GM12878 (cell line): ENCODE results near the gene HSPA1A. TPM values are rescaled to one million over a fixed set of nuclear protein-coding genes. Genes with fewer than 3 reads are reported as not detected.
A peak's percentile ranks its signal among the peaks of the same experiment; 100 is the strongest.

Experiments
- ATAC-seq: fragments of 200-7000 bp; cut with Tn5 transposase; 3 replicates; pipeline ENCODE4 v1.9.1; 2020; ENCODE audit warnings: mild to moderate bottlenecking, moderate library complexity
- BruUV-seq: library from RNA; stranded (reverse); fragments of 400-500 nt; replicated peaks from 2 replicates; lab custom pipeline; 2021; lab: Mats Ljungman, UMichigan
- CTCF ChIA-PET: fragments of 300-600 bp; sonication (Branson Sonifier 250); formaldehyde crosslinking; extraction: SDS; loops from one replicate; lab custom pipeline; 2021; ENCODE audit warnings: inconsistent platforms; lab: Yijun Ruan, JAX
- POLR2A ChIA-PET: fragments of 350-600 bp; formaldehyde crosslinking; extraction: SDS; loops from one replicate; lab custom pipeline; 2021; ENCODE audit warnings: inconsistent platforms; lab: Charles Lee
- RAD21 ChIA-PET: fragments of 300-600 bp; sonication (Branson Sonifier 250); formaldehyde crosslinking; loops from one replicate; lab custom pipeline; 2023; ENCODE audit warnings: antibody characterized with exemption; ENCODE audit not compliant: unreplicated experiment; lab: Charles Lee
- SMC1A ChIA-PET: fragments of 300-600 bp; sonication (Branson Sonifier 250); formaldehyde crosslinking; loops from one replicate; lab custom pipeline; 2023; ENCODE audit not compliant: unreplicated experiment, uncharacterized antibody; lab: Charles Lee
- DNase-seq: peaks from one replicate; pipeline ENCODE4 v3.0.0-alpha.2; 2011; ENCODE audit warnings: low read depth, low spot score
- FAIRE-seq: peaks from 3 replicates; lab custom pipeline; 2011; peaks lifted over from hg19 to GRCh38; lab: Jason Lieb, UNC
- H2AFZ ChIP-seq: 2 replicates; pipeline ENCODE4 v1.6.0; 2011; ENCODE audit warnings: low read depth, low read length, control low read depth; ENCODE audit not compliant: control insufficient read depth
- H3K27ac ChIP-seq: 2 replicates; pipeline ENCODE4 v1.5.1; 2011; ENCODE audit warnings: control low read depth; ENCODE audit not compliant: control insufficient read depth, insufficient read depth
- H3K27me3 ChIP-seq, 2 experiments: replicated peaks in 1 of 2; 2 replicates each; pipeline versions ENCODE4 v1.6.0 to v1.6.1; 2011; ENCODE audit warnings: low read length in 1 of 2; ENCODE audit not compliant: control insufficient read depth in 2 of 2, insufficient read depth in 2 of 2
- H3K36me3 ChIP-seq, 2 experiments: 2 replicates each; pipeline ENCODE4 v1.5.1; 2011; ENCODE audit warnings: low read length in 1 of 2; ENCODE audit not compliant: control insufficient read depth in 2 of 2, insufficient read depth in 2 of 2
- H3K4me1 ChIP-seq: 2 replicates; pipeline ENCODE4 v1.6.1; 2011; ENCODE audit warnings: mild to moderate bottlenecking, low read length, moderate library complexity, mixed read lengths; ENCODE audit not compliant: control insufficient read depth, insufficient read depth
- H3K4me2 ChIP-seq: 2 replicates; pipeline ENCODE4 v1.6.0; 2011; ENCODE audit warnings: control low read depth; ENCODE audit not compliant: control insufficient read depth, insufficient read depth
- H3K4me3 ChIP-seq: fragments of 200-600 bp; sonication (generic); 2 replicates; pipeline ENCODE4 v1.5.1; 2016
- H3K79me2 ChIP-seq: 2 replicates; pipeline ENCODE4 v1.6.0; 2011; ENCODE audit warnings: low read length; ENCODE audit not compliant: control insufficient read depth, insufficient read depth
- H3K9ac ChIP-seq: 2 replicates; pipeline ENCODE4 v1.8.0; 2011; ENCODE audit warnings: low read length, control low read depth, mixed read lengths; ENCODE audit not compliant: control insufficient read depth, insufficient read depth
- H3K9me3 ChIP-seq: replicated peaks from 3 replicates; pipeline ENCODE4 v1.5.1; 2011; ENCODE audit warnings: mild to moderate bottlenecking, low read length; ENCODE audit not compliant: control insufficient read depth, insufficient read depth
- H4K20me1 ChIP-seq: 2 replicates; pipeline ENCODE4 v1.6.0; 2011; ENCODE audit not compliant: control insufficient read depth, insufficient read depth
- BCL11A ChIP-seq: IDR thresholded peaks from 2 replicates; pipeline ENCODE4 v1.6.1; 2011; ENCODE audit warnings: low read depth, low read length
- CBX5 ChIP-seq: sonication (generic); IDR thresholded peaks from 2 replicates; pipeline ENCODE4 v1.6.1; 2016; ENCODE audit warnings: low read depth, moderate library complexity, mild to moderate bottlenecking, inconsistent platforms
- FOXK2 ChIP-seq: fragments of 450-650 bp; IDR thresholded peaks from 2 replicates; pipeline ENCODE4 v1.6.1; 2017; ENCODE audit warnings: mild to moderate bottlenecking, moderate library complexity
- MTA2 ChIP-seq: fragments of 450-650 bp; IDR thresholded peaks from 2 replicates; pipeline ENCODE4 v1.6.1; 2016; ENCODE audit warnings: low read depth, mild to moderate bottlenecking, moderate library complexity
- MTA3 ChIP-seq: IDR thresholded peaks from 2 replicates; pipeline ENCODE4 v1.6.1; 2012; ENCODE audit warnings: low read length, inconsistent platforms, borderline replicate concordance
- NRF1 ChIP-seq: conservative IDR thresholded peaks from 2 replicates; pipeline ENCODE4 v1.6.1; 2011; ENCODE audit warnings: mild to moderate bottlenecking, low read depth, low read length, improper control_type of control experiment
- PAX8 ChIP-seq: fragments of 450-650 bp; IDR thresholded peaks from 2 replicates; pipeline ENCODE4 v1.6.1; 2017; ENCODE audit warnings: mild to moderate bottlenecking, moderate library complexity
- POLR2AphosphoS5 ChIP-seq: IDR thresholded peaks from 2 replicates; pipeline ENCODE4 v1.6.1; 2011; ENCODE audit warnings: mild to moderate bottlenecking, low read length, inconsistent platforms
- RAD51 ChIP-seq: fragments of 450-650 bp; IDR thresholded peaks from 2 replicates; pipeline ENCODE4 v1.6.1; 2016; ENCODE audit warnings: moderate library complexity, mild to moderate bottlenecking, inconsistent platforms
- RUNX3 ChIP-seq: IDR thresholded peaks from 2 replicates; pipeline ENCODE4 v1.6.1; 2012; ENCODE audit warnings: low read length, inconsistent platforms
- SIN3A ChIP-seq: IDR thresholded peaks from 2 replicates; pipeline ENCODE4 v1.6.1; 2012; ENCODE audit warnings: low read depth, low read length, improper control_type of control experiment
- YY1 ChIP-seq: IDR thresholded peaks from 2 replicates; pipeline ENCODE4 v1.6.1; 2011; ENCODE audit warnings: low read depth, mild to moderate bottlenecking, low read length
- ZNF274 ChIP-seq: IDR thresholded peaks from one replicate; pipeline ENCODE4 v1.8.0; 2011; ENCODE audit not compliant: insufficient read length, insufficient read depth
- ZNF622 ChIP-seq: fragments of 450-650 bp; IDR thresholded peaks from 2 replicates; pipeline ENCODE4 v1.6.1; 2017; ENCODE audit warnings: mild to moderate bottlenecking, inconsistent platforms
- WGBS: methylation state at CpG from one replicate; pipeline ENCODE4 v1.1.6; 2016; ENCODE audit warnings: low lambda C conversion rate; ENCODE audit not compliant: insufficient replicate concordance, insufficient coverage; ENCODE audit errors: missing lambda C conversion rate; 5-methylcytosine and 5-hydroxymethylcytosine counted together
- in situ Hi-C: fragments of 300-500 bp; cut with MboI; formaldehyde crosslinking; loops from 9 replicates; pipeline ENCODE4 v1.14.3; 2018; ENCODE audit warnings: mixed read lengths
- intact Hi-C: fragments of 100-400 bp; cut with micrococcal nuclease; formaldehyde crosslinking; loops from one replicate; pipeline ENCODE4 v1.14.2; 2022; ENCODE audit not compliant: unreplicated experiment
- polyA plus RNA-seq, 11 experiments: library from polyadenylated mRNA; depleted of rRNA in 4 of 11; unstranded in 6 of 11; stranded (reverse) in 5 of 11; fragments of >200 nt; fragmentation: Nextera tagmentation in 4 of 11; fragmentation: Illumina TruSeq in 1 of 11; extraction: Ambion mirVana in 4 of 11; extraction: Trizol in 1 of 11; gene quantifications; 1 replicate in 1 of 11; 2 replicates in 10 of 11; pipeline versions ENCODE4 v1.2.1 to v1.2.3, GENCODE V29; 2011 to 2016; ENCODE audit warnings: inconsistent platforms in 2 of 11, missing spikeins in 2 of 11, low read depth in 1 of 11
- total RNA-seq, 4 experiments: library from RNA; depleted of rRNA in 3 of 4; stranded (reverse); fragments of >200 nt in 3 of 4; fragmentation: Illumina TruSeq in 1 of 4; extraction: Trizol in 1 of 4; gene quantifications; 2 replicates each; pipeline versions ENCODE4 v1.2.1 to v1.2.3, GENCODE V29; 2013 to 2021
- TF ChIP-seq, protein P1 (sequence below): fragments of 450-650 bp; IDR thresholded peaks from 2 replicates; pipeline ENCODE4 v1.6.1; 2016; ENCODE audit warnings: mild to moderate bottlenecking
- TF ChIP-seq, protein P2 (sequence below): IDR thresholded peaks from 2 replicates; pipeline ENCODE4 v1.6.1; 2011; ENCODE audit warnings: low read depth, low read length, improper control_type of control experiment, borderline replicate concordance
- TF ChIP-seq, protein P3 (sequence below): fragments of 450-650 bp; conservative IDR thresholded peaks from 2 replicates; pipeline ENCODE4 v1.6.1; 2017; ENCODE audit warnings: mild to moderate bottlenecking, moderate library complexity
- TF ChIP-seq, protein P4 (sequence below): fragments of 450-650 bp; IDR thresholded peaks from 2 replicates; pipeline ENCODE4 v1.6.1; 2017; ENCODE audit warnings: antibody characterized with exemption, mild to moderate bottlenecking, moderate library complexity

Gene HSPA1A
- total and polyA plus RNA-seq, 10 of the 15 experiments (the other 5 are each of a cell fraction or from before 2014, with no cell fraction given) = 0.29 to 51.8 (median 17.5) TPM

DNA sequence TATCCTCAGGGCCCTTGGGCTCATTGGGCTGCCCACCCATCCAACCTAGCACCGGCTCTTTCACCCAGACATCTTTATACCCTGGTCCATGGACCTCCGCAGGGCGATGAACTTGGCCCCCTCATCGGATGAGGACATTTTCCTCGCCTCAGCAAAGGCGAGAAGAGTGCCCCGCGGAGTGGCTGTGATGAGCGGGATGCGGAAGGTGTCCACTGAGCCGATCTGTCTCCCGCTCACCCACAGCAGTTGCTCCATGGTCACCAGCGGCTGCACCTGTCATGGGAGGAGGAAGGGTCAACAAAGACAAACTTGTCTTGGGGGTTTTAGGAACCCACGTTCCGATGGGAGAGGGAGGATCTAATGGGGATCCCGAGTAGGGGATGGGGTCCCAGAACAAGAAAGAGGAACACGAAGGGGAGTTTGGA lies 46.6 kb downstream of the HSPA1A start:
- ChIA-PET RAD21 (interaction anchor here (0.7 to 1.7 kb wide), 5 partner anchors 22 to 263 kb away, joined by 3 to 8 read pairs (median 4); partner anchors contain the start of genes DXO and MSH5), POLR2A (interaction anchor here (0.8 to 2.5 kb wide), 5 partner anchors 18 to 67 kb away, joined by 3 to 22 read pairs (median 7); partner anchors contain the start of gene HSPA1B), SMC1A (interaction anchor here (1.2 to 2.9 kb wide), 4 partner anchors 23 to 240 kb away, joined by 3 to 24 read pairs (median 8); no protein-coding TSS in a partner anchor), CTCF (interaction anchor here (2.2 to 2.3 kb wide), 2 partner anchors 26 to 61 kb away, joined by 9 to 17 read pairs; no protein-coding TSS in a partner anchor)
- no peak for FAIRE-seq
- Histone ChIP-seq H3K27ac (no peak overlapping the region), H3K9ac (peak overlapping the region; percentile 67), H3K36me3 (peaks cover 0 to 3% of the 10 kb centered on the region in 2 experiments; a peak in 1 of 4 replicates), H3K79me2 (no peaks in the 10 kb centered on the region; the same call in 1 of the 2 replicates), H3K4me2 (peak overlapping the region; percentile 98), H3K27me3 (no peaks in the 10 kb centered on the region), H2AFZ (peak overlapping the region; percentile 61; the same call in 1 of the 2 replicates), H3K4me1 (peaks cover 11% of the 10 kb centered on the region), H4K20me1 (no peaks in the 10 kb centered on the region), H3K4me3 (peak overlapping the region; percentile 91), H3K9me3 (no peaks in the 10 kb centered on the region)
- 60% methylated on average over 17 of the region's 17 CpGs for WGBS
- ATAC-seq = no peak
- in situ Hi-C loops = no loop called here
- intact Hi-C loops = loop anchor here (2.0 kb wide), 2 partner anchors 27 to 61 kb away; no protein-coding TSS in a partner anchor
- TF ChIP-seq ZNF274 (no peak), POLR2AphosphoS5 (no peak), SIN3A (no peak), ZNF622 (no peak), MTA2 (no peak), CBX5 (no peak), MTA3 (no peak), FOXK2 (no peak), PAX8 (no peak), YY1 (no peak), BCL11A (no peak), RAD51 (no peak), RUNX3 (no peak), NRF1 (no peak)
- TF ChIP-seq, protein P1, sequence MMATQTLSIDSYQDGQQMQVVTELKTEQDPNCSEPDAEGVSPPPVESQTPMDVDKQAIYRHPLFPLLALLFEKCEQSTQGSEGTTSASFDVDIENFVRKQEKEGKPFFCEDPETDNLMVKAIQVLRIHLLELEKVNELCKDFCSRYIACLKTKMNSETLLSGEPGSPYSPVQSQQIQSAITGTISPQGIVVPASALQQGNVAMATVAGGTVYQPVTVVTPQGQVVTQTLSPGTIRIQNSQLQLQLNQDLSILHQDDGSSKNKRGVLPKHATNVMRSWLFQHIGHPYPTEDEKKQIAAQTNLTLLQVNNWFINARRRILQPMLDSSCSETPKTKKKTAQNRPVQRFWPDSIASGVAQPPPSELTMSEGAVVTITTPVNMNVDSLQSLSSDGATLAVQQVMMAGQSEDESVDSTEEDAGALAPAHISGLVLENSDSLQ = no peak
- TF ChIP-seq, protein P2, sequence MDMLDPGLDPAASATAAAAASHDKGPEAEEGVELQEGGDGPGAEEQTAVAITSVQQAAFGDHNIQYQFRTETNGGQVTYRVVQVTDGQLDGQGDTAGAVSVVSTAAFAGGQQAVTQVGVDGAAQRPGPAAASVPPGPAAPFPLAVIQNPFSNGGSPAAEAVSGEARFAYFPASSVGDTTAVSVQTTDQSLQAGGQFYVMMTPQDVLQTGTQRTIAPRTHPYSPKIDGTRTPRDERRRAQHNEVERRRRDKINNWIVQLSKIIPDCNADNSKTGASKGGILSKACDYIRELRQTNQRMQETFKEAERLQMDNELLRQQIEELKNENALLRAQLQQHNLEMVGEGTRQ = no peak
- TF ChIP-seq, protein P3, sequence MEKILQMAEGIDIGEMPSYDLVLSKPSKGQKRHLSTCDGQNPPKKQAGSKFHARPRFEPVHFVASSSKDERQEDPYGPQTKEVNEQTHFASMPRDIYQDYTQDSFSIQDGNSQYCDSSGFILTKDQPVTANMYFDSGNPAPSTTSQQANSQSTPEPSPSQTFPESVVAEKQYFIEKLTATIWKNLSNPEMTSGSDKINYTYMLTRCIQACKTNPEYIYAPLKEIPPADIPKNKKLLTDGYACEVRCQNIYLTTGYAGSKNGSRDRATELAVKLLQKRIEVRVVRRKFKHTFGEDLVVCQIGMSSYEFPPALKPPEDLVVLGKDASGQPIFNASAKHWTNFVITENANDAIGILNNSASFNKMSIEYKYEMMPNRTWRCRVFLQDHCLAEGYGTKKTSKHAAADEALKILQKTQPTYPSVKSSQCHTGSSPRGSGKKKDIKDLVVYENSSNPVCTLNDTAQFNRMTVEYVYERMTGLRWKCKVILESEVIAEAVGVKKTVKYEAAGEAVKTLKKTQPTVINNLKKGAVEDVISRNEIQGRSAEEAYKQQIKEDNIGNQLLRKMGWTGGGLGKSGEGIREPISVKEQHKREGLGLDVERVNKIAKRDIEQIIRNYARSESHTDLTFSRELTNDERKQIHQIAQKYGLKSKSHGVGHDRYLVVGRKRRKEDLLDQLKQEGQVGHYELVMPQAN = no peak
- TF ChIP-seq, protein P4, sequence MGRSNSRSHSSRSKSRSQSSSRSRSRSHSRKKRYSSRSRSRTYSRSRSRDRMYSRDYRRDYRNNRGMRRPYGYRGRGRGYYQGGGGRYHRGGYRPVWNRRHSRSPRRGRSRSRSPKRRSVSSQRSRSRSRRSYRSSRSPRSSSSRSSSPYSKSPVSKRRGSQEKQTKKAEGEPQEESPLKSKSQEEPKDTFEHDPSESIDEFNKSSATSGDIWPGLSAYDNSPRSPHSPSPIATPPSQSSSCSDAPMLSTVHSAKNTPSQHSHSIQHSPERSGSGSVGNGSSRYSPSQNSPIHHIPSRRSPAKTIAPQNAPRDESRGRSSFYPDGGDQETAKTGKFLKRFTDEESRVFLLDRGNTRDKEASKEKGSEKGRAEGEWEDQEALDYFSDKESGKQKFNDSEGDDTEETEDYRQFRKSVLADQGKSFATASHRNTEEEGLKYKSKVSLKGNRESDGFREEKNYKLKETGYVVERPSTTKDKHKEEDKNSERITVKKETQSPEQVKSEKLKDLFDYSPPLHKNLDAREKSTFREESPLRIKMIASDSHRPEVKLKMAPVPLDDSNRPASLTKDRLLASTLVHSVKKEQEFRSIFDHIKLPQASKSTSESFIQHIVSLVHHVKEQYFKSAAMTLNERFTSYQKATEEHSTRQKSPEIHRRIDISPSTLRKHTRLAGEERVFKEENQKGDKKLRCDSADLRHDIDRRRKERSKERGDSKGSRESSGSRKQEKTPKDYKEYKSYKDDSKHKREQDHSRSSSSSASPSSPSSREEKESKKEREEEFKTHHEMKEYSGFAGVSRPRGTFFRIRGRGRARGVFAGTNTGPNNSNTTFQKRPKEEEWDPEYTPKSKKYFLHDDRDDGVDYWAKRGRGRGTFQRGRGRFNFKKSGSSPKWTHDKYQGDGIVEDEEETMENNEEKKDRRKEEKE = no peak
- no peak for DNase-seq
- BruUV-seq = no TSS peak
